ENCODE data around the gene ALDH1A2.
A peak's percentile ranks its signal among the peaks of the same experiment; 100 is the strongest.

Gene ALDH1A2

DNA sequence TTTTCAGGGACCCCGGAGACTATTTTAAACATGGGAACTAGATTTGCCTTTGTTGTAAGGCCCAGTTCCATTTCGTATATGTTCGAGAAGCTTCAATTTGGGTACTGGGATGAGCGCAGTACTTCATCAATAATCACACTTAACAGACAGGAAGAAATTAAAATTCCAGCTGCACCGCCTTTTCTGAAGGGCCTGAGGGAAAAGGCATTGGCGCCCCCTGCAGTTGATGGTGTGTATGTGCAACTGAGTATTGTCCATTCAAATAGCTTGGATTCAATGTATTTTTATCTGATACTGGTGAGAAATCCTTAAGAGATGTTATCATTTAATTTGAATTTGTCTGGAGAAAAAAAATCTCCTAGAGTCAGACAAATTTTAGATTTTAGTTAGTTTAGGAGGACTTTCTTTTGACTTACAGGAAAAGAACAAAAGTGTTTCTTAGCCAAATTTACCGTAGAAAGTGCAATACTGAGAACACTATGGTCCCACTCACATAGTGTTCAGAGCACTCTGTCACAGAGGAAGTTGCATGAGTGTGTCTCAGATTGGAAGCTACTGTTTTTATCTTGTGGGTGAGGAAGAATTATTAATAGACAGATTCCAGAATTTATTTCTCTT, 5.4 kb upstream of the ALDH1A2 start:
- DNase-seq (ENCODE audit: low spot score): no peak
- peak; percentile 72 for TF ChIP-seq CTCF (IDR thresholded peaks at IDR 0.05)
- H3K27ac ChIP-seq: no peak overlapping the region
- no peak overlapping the region for H3K4me3 ChIP-seq

GRCh38 chr15:58069008-58069407, 3.5 kb upstream of the ALDH1A2 start:
- no peak overlapping the region for H3K27ac ChIP-seq
- no peak overlapping the region for H3K4me3 ChIP-seq
- DNase-seq (ENCODE audit: low spot score): no peak
- no peak for TF ChIP-seq CTCF (IDR thresholded peaks at IDR 0.05)

GRCh38 chr15:58066042-58066867, 744 bp upstream of the ALDH1A2 start:
- Histone ChIP-seq H3K4me3 (peak overlapping the region; percentile 80), H3K27ac (peak overlapping the region in 1 of 2 donors; percentile 73)
- peak; percentile 76 for TF ChIP-seq CTCF (IDR thresholded peaks at IDR 0.05)

GRCh38 chr15:58064980-58065444, 499 bp downstream of the ALDH1A2 start:
- no peak for TF ChIP-seq CTCF (IDR thresholded peaks at IDR 0.05)

More at GRCh38 chr15:58066042-58066867, 744 bp upstream of the ALDH1A2 start:
- peak; percentile 75 for DNase-seq (ENCODE audit: low spot score)

GRCh38 chr15:58064082-58064979, 1.2 kb downstream of the ALDH1A2 start:
- no peak for DNase-seq (ENCODE audit: low spot score)
- no peak for TF ChIP-seq CTCF (IDR thresholded peaks at IDR 0.05)
- Histone ChIP-seq H3K27ac (peak overlapping the region in 1 of 2 donors; percentile 73), H3K4me3 (peak overlapping the region; percentile 80)

More at GRCh38 chr15:58064980-58065444, 499 bp downstream of the ALDH1A2 start:
- no peak for DNase-seq (ENCODE audit: low spot score)
- H3K4me3 ChIP-seq: peak overlapping the region; percentile 80
- H3K27ac ChIP-seq: peak overlapping the region; percentile 52 to 73

DNA sequence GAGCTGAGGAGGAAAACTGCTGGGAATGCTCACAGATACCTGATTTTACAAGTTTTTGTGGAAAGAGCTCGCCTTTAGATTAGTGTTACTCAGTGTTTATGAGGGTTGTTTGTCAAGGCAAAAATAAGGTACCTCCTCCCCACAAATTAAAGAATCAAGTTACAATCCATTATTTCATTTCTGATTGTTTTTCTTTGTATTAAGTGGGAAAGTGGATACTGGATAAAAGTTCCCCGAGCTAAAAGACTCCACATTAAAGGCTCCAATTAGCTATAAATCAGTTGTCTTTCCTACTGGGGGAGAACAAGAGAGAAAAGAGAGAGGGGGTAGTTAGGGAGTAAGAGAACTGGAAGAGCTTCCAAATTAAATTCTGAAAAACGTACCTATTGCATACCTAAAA, 1.9 kb downstream of the ALDH1A2 start:
- H3K4me3 ChIP-seq: no peak overlapping the region
- no peak for TF ChIP-seq CTCF (IDR thresholded peaks at IDR 0.05)
- DNase-seq (ENCODE audit: low spot score): no peak

More for the DNA sequence above, 1.9 kb downstream of the ALDH1A2 start:
- no peak overlapping the region for H3K27ac ChIP-seq

Measured in coronary artery (tissue), 2 donors.